HTERT RPE-1 (cell line): ENCODE results near the gene ALAD.
"Not testable (repeated sequence)": the region's sequence is repeated elsewhere in the genome, so short reads cannot be mapped to it uniquely, and the experiment has no call there.

ENCODE experiments used
- in situ Hi-C: fragments of 300-500 bp; cut with MboI; formaldehyde crosslinking; loops from 4 replicates; pipeline ENCODE4 v1.14.3; 2020; ENCODE audit warnings: low sequenced_read_pairs

Gene ALAD

DNA sequence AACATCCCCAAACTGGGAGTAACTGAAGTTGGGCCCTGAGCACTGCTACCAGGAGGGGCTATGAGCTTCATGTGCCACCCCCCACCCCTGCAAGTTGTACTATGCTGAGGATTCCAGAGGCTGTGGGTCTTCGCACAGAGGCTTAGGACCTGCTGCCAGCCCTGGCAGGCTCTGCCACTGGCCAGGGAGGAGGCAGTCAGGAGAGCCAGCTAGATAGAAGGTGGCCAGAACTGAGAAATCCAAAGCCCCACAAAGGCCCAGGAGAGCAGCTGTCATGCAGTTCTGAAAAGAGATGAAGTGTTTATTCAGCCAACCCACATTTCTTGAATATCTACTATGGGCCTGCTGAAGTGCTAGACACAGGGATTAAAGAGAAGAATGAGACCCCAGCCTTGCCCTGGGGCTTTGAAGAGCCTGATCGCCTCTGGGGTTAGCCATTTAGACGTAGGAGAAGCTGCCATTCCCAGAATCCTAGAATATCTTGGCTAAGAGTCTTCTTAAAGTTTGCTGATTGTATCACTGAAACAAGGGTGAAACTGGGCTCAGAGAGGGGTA is 1.4 kb downstream of the ALAD start:
- in situ Hi-C loops: no loop called here

DNA sequence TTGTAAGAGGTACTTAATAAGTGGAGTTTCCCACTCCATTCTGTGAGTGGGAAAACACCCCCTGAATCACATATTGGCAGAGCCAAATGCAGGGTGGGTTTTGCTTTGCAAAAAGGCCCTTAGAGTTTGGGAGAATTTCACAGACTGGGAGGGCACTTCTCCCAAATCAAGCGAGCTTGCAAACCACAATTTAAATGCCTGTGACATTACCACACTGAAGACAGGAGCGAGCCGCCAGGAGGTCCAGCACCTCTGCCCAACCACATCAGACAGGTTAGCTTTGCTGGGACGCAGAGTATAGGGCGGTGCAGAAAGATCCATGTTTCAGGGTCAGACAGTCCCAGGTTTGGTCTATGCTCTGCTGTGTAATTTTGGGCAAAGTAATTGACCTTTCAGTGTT is 2.3 kb downstream of the ALAD start:
- in situ Hi-C loops: no loop called here

DNA sequence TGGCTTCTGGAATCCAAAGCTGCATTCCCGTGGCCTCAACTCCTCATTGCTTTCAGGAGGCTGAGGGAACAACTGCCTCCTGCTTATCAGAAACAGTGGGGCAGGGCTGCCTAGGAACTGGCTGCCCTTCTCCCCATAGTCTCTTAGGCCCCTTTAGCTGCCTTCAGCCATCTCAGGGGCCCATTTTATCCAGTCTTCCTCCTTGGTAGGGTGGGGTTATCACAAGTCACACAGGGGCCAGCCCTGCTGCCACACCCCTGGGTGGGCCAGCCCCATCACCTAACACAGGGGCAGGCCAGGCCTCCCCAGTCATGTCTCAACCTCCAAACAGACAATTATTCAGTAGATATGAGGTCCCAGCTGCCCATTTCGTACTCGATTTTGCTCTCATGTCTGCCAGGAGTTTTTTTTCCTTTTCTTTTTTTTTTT is 3.9 kb downstream of the ALAD start:
- in situ Hi-C loops: no loop called here

DNA sequence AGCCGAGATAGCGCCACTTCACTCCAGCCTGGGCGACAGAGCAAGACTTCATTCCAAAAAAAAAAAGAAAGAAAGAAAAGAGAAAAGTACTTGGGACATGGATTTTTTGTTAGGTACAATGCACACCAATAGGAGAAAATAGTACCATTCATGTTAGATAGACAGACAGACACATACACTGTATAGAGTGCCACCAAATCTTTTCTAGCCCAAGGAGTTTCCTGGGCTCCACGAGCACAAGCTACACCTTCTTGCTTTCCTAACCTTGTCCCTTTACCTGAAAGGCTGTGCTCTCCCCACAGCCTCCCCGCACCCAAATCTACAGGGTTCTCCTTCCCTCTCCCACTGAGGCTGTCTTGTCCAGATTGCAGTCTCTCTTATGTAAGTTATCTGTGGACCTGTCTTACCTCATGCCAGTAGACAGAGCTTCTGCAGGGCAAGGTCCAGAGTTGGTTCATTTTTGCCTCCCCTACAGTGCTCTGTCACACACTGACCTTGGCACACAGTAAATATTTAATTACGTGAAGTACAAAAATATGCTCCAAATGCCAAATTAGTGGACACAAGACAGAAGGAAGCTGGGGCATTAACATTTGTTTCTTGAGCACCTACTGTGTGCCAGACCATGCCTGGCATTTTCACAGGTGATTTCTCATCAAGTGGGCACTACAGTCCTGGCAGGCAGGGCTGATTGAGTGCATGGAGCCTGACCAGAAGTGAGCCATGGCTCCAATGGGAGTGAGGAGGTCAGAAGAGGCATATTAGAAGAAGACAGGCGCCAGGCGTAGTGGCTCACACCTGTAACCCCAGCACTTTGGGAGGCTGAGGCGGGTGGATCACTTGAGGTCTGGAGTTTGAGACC is 5.9 kb downstream of the ALAD start:
- in situ Hi-C loops: no loop called here

DNA sequence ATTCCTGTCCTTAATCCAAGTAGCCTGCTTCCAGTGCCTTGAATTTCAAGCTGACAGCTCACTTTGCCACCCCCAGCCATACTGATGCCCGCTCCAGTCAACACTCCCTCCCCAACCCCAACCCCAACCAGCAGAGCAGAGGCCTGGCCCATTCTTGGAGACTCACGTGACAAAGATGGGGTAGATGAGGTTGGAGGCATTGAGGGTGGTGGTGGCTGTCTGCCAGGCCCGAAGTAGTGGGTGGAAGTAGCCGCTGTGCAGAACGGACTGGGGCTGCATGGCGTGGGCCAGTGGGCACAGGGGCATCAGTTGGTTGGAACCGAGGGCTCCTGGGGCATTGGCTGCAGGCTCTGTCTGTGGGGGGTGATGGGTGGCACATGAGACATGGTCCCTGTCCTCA is 7.8 kb downstream of the ALAD start:
- in situ Hi-C loops: no loop called here

DNA sequence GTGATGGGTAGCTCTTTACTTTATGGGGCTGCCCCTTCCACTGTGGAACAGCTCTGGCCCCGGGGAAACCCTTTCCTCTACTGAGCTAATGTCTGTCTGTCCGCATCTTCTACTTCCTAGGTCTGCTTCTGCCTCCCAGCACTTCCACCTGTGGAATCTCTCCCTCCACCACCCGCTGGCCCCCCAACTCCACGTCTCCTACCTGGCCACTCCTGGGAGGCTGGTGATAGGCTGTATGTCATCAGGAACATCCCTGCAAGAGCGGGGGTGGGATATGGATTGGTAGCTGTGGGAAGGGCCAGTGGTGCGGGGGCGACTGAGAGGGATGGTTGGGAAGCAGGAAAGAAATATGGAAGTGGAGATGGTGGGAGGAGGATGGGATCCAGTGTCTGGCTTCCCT is 9.2 kb downstream of the ALAD start:
- in situ Hi-C loops: no loop called here

DNA sequence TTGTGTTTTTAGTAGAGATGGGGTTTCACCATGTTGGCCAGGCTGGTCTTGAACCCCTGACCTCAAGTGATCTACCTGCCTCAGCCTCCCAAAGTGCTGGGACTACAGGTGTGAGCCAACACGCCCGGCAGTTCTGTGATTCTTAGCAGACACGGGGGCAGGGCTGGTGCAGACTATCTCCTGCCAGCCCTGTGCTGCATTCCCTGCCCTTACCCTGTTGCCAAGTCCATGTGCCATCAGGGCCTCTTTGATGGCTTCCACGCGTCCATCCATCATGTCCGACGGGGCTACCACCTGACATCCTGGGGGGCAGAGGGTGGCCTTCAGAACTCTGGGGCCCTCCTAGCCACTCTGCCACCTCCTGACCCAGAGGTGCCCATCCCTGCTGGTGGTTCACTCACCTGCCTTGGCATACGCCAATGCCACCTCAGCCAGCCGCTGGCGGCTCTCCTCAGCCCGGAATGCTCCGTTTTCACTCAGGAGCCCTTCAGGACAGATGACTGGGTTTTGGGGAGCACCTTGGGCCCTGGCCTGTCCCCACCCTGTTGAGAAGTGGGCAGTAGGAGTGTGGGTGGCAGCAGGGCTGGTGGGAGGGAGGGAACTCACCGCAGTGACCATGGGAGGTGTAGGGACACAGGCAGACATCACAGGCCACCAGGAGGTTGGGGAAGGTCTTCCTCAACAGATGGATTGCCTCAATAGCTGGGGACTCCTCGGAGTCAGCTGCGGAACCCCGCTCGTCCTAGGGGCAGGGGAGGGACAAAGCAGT is 10.7 kb downstream of the ALAD start:
- in situ Hi-C loops: no loop called here

DNA sequence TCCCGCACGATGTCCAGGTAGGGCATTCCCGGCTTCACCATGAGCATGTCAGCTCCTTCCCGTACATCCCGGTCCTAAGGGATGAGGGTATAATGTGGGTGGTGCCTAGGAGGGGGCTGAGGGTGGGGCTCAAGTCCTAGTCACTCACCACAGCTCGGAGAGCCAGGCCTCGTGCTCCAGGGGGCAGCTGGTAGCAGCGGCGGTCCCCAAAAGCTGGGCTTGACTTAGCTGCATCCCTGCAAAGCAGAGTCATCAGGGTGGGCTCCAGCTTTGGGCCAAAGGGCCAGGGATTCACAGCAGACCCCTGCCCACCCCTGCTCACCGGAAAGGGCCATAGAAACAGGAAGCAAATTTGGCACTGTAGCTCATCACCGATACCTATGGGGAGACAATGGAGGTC is 11.6 kb downstream of the ALAD start:
- in situ Hi-C loops: no loop called here

DNA sequence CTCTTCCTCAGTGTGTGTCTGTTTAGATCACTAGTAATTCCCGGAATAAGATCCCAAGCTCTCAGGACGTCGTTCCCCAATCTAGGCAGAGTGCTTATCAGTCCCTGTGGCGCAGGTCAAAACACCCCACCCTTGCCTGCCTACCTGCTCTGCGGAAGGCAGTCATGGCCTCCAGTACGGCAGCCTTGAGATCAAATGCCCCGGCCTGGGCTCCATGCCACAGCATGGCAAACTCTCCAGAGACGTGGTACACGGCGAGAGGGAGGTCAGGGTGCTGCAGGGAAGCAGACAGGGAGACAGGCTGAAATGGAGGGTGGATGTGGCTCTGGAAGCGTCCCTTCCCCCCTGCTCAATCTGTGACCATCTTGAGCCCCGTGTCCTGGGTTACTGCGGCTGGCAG is 12.3 kb downstream of the ALAD start:
- in situ Hi-C loops: no loop called here

DNA sequence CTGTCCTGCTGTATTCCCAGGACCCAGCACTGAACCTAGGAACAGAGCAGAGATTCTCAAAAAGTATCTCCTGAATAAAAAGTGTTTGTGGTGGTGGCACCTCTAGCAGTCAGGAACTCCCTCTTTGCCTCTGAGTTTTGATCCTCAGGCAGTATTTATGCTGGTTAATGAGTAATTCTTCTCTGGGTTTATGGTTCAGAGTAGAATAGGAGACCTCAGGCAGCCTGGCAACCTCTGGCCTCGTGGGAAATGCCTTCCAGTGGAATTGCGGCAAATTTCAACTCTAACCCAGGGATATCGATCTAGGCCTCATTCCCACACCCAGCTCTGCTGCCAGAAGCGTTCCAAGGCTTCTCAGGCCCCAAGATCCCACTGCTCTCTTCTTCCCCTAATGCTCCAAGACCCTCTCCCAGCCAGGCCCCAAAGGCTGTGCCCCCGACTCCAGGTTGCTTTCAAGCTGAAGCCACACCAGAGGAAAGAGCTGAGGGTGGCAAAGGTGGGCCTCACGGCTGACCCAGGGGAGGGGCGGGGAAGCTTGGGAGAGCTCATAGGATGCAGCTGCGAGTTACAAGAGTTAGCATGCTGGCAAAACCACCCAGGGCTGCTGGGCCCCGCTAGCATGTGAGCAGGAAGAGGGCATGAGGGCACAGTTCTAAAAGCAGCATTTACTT is 13.4 kb downstream of the ALAD start:
- in situ Hi-C loops: no loop called here

DNA sequence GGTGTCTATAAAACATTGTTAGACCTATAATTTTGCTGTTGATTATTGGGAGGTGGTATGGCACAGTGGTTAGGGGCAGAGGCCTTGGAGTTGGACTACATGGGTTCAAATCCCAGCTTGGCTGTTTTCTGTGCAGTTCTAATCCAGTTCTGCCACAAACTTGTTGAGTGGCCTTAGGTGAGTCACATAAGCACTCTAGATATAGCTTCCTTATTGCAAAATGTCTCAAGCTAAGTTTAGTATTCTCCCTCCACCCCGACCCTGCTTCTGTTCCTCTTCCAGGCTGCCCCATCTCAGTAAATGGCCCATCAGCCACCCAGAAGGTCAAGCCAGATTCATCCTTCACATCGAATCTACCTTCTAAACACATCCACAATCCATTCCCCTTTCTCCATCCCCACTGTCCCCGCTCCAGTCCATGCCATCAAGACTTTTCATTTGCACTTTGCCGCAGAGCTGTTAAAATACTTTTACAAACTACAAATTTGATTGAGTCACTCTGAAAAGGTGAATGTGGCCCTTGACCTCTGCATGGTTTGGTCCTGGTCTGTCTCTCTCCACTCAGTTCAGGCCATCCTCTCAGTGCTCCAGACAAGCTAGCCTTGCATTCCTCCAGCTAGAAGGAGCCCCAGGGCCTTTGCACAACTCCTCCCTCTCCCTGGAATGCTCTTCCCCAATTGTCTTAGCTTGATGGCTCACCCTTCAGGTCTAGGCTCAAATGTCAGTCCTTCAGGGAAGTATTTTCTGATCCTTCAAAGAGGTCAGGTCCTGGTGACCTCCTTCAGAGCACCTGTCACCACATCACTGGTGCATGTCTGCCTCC is 14.3 kb downstream of the ALAD start:
- in situ Hi-C loops: no loop called here

DNA sequence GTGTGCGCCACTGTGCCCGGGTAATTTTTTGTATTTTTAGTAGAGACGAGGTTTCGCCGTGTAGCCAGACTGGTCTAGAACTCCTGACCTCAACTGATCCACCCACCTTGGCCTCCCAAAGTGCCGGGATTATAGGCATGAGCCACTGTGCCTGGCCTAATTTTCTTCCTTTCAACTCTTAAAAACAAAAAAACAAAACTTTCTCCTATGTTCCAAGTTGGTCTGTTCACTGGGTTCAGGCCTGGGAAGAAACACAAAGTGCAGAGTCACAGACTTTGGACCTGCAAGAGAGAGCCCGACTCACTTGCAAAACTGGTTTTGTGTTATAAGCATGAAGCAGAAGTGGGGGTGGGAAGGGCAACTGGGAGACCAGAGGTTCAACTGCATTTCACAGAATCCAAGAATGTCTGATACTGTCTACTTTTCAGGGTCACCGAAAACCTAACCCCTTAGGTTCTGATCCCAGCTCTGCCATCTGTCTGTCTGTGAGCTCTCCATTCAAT is 19.1 kb downstream of the ALAD start:
- in situ Hi-C loops: no loop called here

DNA sequence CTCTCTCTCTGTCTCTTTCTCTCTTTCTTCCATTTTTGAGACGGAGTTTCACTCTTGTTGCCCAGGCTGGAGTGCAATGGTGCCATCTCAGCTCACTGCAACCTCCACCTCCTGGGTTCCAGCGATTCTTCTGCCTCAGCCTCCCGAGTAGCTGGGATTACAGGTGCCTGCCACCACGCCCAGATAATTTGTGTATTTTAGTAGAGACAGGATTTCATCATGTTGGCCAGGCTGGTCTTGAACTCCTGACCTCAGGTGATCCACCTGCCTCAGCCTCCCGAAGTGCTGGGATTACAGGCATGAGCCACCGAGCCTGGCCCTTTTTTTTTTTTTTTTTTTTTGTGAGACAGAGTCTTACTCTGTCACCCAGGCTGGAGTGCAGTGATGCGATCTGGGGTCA is 19.6 kb downstream of the ALAD start:
- in situ Hi-C loops: not testable (repeated sequence)

DNA sequence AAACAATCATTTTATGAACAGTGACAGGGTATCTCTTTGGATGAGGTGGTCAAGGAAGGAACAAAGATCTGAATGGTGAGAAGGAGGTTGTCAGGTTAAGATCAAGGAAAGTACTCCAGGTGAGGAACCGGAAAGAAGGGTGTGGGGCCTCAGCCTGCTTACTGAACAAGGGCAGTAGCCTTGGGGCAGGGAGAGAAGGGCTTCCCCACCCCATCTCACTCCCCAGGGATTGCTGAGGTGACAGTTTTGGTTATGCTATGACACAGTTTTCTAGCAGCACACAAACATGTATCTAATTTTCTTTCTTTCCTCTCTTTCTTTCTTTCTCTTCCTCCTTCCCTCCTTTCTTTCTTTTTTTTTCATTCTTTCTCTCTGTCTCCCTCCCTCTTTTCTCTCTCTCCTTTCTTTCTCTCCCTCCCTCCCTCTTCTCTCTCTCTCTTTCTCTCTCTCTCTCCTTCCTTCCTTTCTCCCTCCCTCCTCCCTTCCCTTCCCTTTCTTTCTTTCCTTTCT is 20.2 kb downstream of the ALAD start:
- in situ Hi-C loops: no loop called here

DNA sequence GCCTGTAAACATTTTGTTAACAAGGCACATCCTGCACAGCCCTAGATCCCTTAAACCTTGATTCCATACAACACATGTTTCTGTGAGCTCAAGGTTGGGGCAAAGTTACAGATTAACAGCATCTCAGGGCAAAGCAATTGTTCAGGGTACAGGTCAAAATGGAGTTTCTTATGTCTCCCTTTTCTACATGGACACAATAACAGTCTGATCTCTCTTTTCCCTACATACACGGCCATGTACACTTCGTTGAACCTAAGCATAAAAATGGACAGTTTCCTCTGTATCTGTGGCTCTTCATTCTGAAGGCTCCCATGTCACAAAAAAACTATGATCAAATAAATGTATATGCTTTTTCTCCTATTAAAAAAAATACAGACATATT is 21.3 kb downstream of the ALAD start:
- in situ Hi-C loops: not testable (repeated sequence)

DNA sequence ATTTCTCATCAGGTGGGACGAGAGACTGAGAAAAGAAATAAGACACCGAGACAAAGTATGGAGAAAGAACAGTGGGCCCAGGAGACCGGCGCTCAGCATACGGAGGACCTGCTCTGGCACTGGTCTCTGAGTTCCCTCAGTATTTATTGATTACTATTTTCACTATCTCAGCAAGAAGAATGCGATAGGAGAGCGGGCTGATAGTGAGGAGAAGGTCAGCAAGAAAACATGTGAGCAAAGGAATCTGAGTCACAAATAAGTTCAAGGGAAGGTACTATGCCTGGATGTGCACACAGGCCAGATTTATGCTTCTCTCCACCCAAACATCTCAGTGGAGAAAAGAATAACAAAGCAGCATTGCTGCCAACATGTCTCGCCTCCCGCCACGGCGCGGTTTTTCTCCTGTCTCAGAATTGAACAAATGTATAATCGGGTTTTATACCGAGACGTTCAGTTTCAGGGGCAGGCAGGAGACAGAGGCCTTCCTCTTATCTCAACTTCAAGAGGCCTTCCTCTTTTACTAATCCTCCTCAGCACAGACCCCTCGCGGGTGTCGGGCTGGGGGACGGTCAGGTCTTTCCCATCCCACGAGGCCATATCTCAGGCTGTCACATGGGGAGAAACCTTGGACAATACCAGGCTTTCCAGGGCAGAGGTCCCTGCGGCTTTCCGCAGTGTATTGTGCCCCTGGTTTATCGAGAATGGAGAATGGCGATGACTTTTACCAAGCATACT is 21.8 kb downstream of the ALAD start:
- in situ Hi-C loops: not testable (repeated sequence)

DNA sequence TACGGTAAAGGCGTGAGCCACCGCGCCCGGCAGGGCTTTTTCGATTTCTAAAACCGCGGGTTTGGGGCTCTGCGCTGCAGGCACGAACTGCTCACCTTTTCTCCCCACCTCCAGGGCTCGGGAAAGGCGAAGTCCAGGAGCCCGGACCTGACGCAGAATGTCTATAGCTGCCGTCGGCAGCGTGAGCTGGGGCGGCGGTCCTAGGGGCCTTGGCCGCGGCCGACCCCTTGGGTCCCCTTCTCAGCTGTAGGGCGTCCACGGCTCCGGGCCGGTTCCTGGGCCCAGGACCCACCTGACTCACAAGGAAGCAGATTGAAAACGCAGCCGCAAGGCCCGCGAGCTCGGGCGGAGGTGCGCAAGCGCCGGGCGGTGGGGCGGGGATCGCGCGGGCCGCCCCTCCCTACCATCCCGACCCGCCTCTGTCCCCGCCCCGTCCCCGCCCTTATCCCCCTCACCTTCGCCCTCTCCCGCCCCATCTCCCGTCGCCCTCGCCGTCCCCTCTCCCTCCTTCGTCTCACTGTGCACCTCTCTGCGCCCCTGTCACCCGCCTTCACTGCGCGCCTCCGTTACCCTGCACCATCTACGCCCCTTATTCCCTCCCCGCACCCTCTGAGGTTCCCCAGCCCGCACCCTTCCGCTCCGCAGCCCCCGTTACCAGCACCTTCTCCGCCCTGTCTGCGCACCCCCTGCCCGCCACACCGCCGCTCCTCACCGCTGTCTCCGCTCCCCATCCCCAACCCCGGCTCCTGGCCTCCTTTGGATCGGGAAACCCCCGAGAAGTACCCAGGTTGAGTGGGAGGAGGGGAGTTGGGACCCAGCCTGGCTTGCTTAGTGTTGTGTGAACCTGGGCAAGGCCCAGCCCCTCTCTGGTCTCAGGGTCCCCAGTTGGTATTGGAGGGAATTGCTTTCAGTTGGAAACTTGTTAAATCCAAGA is 24.2 kb downstream of the ALAD start, which contains the start of gene HDHD3:
Gene HDHD3 (minus strand): TSS at position 353 of the 934 bp plus-strand sequence. CDS start 2,632 bp downstream, outside the sequence.
- in situ Hi-C loops: no loop called here
